Kidney epithelial cell (primary cell): Measurements from ENCODE around the gene MATN1. TPM values are rescaled to one million over a fixed set of nuclear protein-coding genes. Genes with fewer than 3 reads are reported as not detected.

Source experiments
- DNase-seq: peaks from one replicate; pipeline ENCODE4 v3.0.0-alpha.2; 2010; ENCODE audit warnings: low read depth
- H3K27me3 ChIP-seq: 2 replicates; pipeline ENCODE4 v1.6.0; 2011; ENCODE audit warnings: low read length; ENCODE audit not compliant: control insufficient read depth, insufficient read depth
- H3K36me3 ChIP-seq: 2 replicates; pipeline ENCODE4 v1.5.1; 2011; ENCODE audit warnings: low read length; ENCODE audit not compliant: control insufficient read depth, insufficient read depth
- H3K4me3 ChIP-seq: 2 replicates; pipeline ENCODE4 v1.5.1; 2011; ENCODE audit warnings: low read depth, mild to moderate bottlenecking, control low read depth, low read length
- total RNA-seq: library from RNA; depleted of rRNA; stranded (reverse); fragments of >200 nt; gene quantifications from 2 replicates; pipeline ENCODE4 v1.2.3, GENCODE V29; 2015
- TF ChIP-seq, protein P1 (sequence below): IDR thresholded peaks from 2 replicates; pipeline ENCODE4 v1.5.1; 2011; ENCODE audit warnings: mild to moderate bottlenecking, moderate library complexity, low read length, control low read depth, inconsistent platforms; ENCODE audit not compliant: insufficient read depth, poor library complexity, severe bottlenecking

MATN1 gene
- total RNA-seq, 1 donor from 2014 or later = 0.04 TPM

DNA sequence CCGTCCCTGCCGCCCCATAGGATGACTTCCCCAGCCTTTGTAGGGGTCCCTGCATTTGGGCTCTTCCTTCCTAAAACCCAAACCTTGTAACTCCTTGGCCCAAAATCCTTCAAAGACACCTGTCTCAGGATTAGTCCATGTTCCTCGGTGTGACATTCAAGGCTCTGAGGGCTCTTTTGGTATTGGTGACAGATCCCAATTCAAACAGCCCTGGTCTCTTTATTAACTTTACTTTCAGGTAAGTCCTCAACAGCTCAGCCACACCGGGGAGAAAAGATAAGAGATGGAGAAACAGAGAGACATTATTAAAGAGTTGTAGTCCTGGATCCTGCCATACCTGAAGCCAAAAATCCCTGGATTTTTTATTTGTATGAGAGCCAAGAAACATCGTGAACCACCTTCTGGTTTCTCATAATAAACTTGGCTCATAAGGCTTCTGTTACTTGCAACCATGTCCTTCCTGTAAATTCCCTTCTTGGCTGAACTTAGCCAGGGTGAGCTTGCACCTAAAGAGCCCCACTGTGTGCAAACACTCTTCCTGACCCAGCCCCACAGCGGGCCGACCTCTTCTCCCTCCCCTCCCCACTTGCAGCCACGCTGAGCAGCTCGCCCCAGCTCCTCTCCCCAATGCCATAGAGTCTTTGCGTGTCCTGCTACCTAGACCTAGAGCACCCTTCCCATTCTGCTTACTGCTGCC, 7.9 kb upstream of the MATN1 start:
- H3K4me3 ChIP-seq = no peak overlapping the region
- no peaks in the 10 kb centered on the region for H3K27me3 ChIP-seq
- DNase-seq = no peak
- no peaks in the 10 kb centered on the region for H3K36me3 ChIP-seq
- TF ChIP-seq, protein P1, sequence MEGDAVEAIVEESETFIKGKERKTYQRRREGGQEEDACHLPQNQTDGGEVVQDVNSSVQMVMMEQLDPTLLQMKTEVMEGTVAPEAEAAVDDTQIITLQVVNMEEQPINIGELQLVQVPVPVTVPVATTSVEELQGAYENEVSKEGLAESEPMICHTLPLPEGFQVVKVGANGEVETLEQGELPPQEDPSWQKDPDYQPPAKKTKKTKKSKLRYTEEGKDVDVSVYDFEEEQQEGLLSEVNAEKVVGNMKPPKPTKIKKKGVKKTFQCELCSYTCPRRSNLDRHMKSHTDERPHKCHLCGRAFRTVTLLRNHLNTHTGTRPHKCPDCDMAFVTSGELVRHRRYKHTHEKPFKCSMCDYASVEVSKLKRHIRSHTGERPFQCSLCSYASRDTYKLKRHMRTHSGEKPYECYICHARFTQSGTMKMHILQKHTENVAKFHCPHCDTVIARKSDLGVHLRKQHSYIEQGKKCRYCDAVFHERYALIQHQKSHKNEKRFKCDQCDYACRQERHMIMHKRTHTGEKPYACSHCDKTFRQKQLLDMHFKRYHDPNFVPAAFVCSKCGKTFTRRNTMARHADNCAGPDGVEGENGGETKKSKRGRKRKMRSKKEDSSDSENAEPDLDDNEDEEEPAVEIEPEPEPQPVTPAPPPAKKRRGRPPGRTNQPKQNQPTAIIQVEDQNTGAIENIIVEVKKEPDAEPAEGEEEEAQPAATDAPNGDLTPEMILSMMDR = no peak

DNA sequence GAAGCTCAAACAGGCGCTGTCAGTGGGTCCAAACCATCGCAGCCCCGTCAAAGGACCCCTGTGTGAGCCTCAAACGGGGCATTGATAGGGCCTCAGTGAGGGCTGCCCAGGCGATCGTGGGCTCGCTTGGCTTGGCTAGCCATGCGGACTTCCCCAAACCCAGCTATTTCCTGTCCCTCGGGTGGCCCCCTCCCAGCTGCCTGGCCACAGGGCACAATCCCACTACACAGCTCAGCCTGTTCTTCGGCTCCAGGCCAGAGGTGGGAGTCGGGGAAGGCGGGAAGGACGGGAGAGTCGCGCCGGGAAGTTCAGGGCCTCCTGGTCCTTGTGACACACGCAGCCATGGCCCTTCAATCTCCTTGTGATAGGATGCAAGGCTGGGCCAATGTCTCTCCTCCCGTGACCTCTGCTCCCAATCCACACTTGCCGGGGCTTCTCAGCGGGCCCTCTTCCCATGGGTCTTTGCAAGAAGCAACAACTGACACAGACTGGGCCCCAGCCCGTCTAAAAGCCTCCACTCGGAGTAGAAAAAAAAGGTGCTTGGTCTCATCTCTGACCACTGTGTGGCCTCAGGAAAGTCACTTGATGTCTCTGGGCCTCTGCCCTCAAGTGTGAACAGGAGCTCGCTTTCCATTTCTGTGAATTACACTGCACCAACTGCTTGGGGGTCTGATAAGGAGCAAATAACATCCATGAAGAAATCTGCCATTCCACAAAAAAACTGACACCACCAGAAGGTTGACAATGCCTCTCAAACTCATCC, 7.1 kb upstream of the MATN1 start:
- Histone ChIP-seq H3K27me3 (no peaks in the 10 kb centered on the region), H3K36me3 (no peaks in the 10 kb centered on the region), H3K4me3 (no peak overlapping the region)
- no peak for DNase-seq
- TF ChIP-seq, protein P1 = no peak

DNA sequence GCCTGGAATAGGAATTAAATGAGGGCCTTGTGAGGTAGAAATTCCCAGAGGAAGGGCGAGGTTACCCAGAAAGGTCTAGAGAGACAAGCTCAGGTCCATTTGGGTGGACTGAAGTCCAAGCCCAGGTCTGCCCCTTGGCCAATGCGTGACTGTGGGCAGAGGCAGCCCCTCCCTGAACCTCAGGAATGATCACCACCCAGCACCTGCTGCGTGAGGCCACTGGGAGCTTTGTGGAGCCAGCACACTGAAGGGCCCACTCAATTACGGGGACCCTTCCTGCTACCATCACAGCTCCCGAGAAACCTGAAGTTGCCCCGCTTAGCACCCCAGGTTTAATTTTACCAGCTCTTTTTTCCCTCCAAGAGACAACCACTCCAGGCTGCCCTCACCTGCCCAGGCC, 6.5 kb upstream of the MATN1 start:
- TF ChIP-seq, protein P1 = no peak
- no peak overlapping the region for H3K4me3 ChIP-seq
- no peaks in the 10 kb centered on the region for H3K27me3 ChIP-seq
- H3K36me3 ChIP-seq = no peaks in the 10 kb centered on the region
- DNase-seq = no peak

DNA sequence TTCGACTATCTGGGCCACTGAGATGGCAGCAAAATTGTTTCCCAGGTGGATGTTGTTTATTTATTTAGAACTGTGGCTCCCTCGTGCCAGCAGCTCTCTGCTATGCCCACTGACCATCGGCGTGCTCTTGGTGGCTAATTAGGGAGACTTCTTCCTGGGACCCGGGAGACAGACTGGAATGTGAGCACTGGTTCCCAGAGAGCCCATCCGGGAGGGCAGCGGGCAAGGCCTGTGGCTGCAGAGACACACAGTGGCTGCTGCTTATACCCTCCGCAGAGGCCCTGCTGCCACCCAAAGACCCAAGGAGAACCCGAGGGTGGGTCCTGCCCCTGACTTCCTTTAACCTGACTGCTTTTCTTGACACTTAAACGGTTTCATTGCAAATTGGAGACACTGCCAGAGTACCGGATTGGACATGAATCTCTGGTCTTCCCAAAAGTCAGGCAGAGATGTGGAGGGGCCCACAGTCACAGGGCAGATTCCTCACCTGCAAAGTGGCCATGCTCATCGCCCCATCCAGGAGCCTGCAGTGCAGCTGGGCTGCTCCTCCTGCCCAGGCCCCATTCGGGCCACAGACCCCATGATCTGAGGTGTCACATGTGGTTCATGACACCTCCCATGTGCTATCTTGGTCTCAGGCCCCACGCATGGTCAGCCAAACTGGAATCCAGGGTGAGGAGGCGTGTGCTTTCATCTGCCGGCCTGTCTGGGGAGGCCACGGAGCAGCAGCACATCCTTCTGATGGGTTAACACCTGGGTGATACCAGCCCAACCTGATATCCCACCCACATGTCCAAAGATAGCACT, 5.7 kb upstream of the MATN1 start:
- H3K4me3 ChIP-seq = no peak overlapping the region
- TF ChIP-seq, protein P1 = no peak
- DNase-seq = no peak
- H3K27me3 ChIP-seq = no peaks in the 10 kb centered on the region
- H3K36me3 ChIP-seq = no peaks in the 10 kb centered on the region

DNA sequence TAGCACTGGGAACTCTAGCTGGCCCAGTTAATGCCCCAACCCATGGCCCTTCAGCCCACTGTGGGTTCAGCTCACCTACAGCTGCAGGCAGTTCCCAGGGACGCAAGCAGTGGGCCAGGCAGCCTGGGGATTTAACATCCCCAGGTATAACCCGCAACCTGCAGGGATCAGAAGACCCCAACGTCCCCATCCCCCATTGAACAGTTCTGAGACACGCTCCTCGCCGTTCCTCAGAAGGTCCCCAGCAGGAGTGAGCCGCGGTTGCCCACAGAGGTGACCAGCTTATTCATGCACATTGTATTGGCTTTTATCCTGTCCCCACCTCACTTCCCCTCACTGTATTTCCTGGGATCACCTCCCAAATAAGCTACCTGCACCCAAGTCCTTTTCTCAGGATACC, 5.0 kb upstream of the MATN1 start:
- TF ChIP-seq, protein P1 = no peak
- Histone ChIP-seq H3K36me3 (no peaks in the 10 kb centered on the region), H3K27me3 (no peaks in the 10 kb centered on the region), H3K4me3 (no peak overlapping the region)
- no peak for DNase-seq
